Coronary artery (tissue), 2 donors: ENCODE data around the gene SLC27A2.

Experiments
- DNase-seq: peaks from one replicate; pipeline ENCODE4 v3.0.0-alpha.2; 2017; ENCODE audit warnings: low spot score
- H3K27ac ChIP-seq, 2 donors: fragments of 200-600 bp; sonication (generic); one replicate each; pipeline ENCODE4 v1.5.1; 2016 to 2019
- H3K4me3 ChIP-seq: fragments of 200-600 bp; sonication (generic); 2 replicates; pipeline ENCODE4 v1.5.1; 2016; ENCODE audit warnings: mild to moderate bottlenecking, moderate library complexity
- TF ChIP-seq, protein P1 (sequence below): fragments of 200-600 bp; sonication (generic); IDR thresholded peaks from one replicate; pipeline ENCODE4 v1.5.1; 2019; ENCODE audit warnings: antibody characterized with exemption

SLC27A2 gene

DNA sequence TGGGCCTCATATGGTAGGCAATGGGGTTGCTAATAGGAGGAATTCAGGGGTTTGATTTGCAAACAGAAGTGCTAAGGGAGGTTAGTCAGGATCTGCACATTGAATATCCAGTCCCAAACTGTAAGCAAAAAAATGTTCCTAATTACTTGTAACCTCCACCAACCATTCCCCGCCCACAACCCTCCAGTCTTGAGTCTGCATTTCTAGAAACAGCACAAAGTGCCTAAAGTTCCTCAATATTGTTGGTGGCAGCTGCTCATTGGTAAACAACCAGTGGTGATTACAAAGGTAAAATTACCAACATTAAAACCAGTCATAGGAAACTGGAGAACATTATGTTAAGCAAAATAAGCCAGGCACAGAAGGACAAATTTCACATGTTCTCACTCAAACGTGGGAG is 64.6 kb downstream of the SLC27A2 start:
- no peak overlapping the region for H3K27ac ChIP-seq
- no peak for DNase-seq
- TF ChIP-seq, protein P1, sequence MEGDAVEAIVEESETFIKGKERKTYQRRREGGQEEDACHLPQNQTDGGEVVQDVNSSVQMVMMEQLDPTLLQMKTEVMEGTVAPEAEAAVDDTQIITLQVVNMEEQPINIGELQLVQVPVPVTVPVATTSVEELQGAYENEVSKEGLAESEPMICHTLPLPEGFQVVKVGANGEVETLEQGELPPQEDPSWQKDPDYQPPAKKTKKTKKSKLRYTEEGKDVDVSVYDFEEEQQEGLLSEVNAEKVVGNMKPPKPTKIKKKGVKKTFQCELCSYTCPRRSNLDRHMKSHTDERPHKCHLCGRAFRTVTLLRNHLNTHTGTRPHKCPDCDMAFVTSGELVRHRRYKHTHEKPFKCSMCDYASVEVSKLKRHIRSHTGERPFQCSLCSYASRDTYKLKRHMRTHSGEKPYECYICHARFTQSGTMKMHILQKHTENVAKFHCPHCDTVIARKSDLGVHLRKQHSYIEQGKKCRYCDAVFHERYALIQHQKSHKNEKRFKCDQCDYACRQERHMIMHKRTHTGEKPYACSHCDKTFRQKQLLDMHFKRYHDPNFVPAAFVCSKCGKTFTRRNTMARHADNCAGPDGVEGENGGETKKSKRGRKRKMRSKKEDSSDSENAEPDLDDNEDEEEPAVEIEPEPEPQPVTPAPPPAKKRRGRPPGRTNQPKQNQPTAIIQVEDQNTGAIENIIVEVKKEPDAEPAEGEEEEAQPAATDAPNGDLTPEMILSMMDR: no peak
- H3K4me3 ChIP-seq: no peak overlapping the region

GRCh38 chr15:50247819-50248655 is 66.0 kb downstream of the SLC27A2 start:
- TF ChIP-seq, protein P1: no peak
- H3K4me3 ChIP-seq: no peak overlapping the region
- no peak overlapping the region for H3K27ac ChIP-seq
- DNase-seq: no peak

DNA sequence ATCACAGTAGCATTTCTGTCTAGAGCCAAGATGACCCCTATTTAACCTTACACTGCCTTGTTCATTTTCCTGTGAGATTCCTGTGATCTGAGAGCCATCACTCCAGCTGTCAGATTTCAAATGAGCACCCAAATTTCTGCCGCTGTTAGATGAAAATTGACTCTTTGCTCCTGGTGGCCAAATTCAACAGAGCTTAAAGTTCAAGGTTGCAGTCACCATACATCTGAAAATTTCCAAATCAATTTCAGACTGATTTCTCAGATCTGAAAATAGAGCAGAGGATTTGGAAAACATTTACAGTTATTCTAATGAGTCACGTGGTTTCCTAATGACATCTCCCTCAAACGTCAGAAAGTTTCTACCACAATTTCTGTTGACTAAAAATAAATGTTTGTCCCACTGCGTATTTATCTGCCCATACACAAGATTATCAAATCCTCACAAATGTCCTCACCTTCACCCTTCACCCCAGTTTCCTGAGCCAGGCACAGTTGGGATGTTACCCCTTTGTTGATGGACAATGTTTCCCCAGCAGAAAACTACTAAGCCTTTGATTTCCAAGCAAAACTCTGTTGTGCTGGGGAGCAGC is 67.1 kb downstream of the SLC27A2 start:
- no peak overlapping the region for H3K27ac ChIP-seq
- DNase-seq: no peak
- TF ChIP-seq, protein P1: no peak
- no peak overlapping the region for H3K4me3 ChIP-seq

GRCh38 chr15:50249704-50250103 is 67.7 kb downstream of the SLC27A2 start:
- TF ChIP-seq, protein P1: no peak
- Histone ChIP-seq H3K4me3 (no peak overlapping the region), H3K27ac (no peak overlapping the region)
- no peak for DNase-seq

DNA sequence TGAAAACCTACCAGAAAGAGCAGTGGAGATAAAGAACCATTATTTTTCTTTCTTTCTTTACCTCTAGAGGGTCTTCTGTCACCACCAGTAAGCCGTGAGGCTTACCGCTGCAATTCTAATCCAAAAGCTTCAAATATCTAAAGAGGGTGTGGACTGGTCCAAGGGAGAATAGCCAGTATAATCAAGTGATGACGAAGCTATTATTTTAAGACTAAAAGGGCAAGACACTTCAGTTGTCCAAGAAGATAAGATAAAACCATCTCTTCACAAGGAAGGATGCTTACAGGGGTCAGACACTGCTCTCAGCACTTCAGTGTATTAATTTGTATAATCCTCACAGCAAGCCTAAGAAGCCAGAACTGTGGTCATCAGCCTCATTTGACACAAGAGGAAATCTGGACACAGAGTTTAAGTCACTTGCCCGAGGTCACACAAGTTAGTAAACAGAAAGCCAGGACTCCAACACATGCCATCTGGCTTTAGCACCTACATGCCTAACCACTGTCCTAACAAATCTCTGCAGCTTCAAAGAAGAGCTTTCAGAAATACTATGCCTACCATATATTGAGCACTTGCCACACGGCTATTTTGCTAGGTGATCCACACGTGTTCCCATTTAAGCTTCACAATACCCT is 68.9 kb downstream of the SLC27A2 start:
- TF ChIP-seq, protein P1: no peak

DNA sequence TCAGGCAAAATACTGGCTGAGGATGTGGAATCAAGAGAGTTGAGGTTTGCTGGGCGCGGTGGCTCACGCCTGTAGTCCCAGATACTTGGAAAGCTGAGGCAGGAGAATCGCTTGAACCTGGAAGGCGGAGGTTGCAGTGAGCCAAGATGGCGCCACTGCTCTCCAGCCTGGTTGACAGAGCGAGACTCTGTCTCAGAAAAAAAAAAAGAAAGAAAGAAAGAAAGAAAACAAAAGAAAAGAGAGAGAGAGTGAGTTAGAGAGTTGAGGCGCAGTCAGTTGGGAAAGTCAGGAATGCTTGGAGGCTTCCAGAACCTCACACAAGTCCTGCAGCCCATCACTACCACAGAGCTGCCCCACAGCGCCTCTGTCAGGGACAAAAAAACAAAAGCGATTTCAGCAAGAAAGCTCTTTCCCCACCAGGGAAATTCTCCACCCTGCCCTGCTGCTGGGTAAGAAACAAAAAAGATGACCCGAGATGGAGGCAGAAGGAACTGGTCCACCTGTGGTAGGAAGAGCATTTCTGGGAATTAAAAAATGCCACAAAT is 69.7 kb downstream of the SLC27A2 start:
- TF ChIP-seq, protein P1: no peak
- Histone ChIP-seq H3K27ac (no peak overlapping the region), H3K4me3 (no peak overlapping the region)
- no peak for DNase-seq

More for the DNA sequence above, 68.9 kb downstream of the SLC27A2 start:
- Histone ChIP-seq H3K4me3 (no peak overlapping the region), H3K27ac (no peak overlapping the region)
- DNase-seq: no peak
